Large intestine (tissue), 12 donors: Measurements from ENCODE around the gene FAM236B. TPM values are rescaled to one million over a fixed set of nuclear protein-coding genes. Genes with fewer than 3 reads are reported as not detected.
"Not testable (repeated sequence)": the region's sequence is repeated elsewhere in the genome, so short reads cannot be mapped to it uniquely, and the experiment has no call there.

Experiments used
- DNase-seq, 2 donors: peaks; one replicate each; pipeline versions ENCODE4 v3.0.0 to v3.0.0-alpha.2; 2013
- H3K27ac ChIP-seq: one replicate; pipeline ENCODE4 v1.5.1; 2013; ENCODE audit warnings: low read length
- H3K27me3 ChIP-seq: 2 replicates; pipeline ENCODE4 v1.6.1; 2013; ENCODE audit warnings: low read length; ENCODE audit not compliant: control insufficient read depth, insufficient read depth
- H3K36me3 ChIP-seq: 2 replicates; pipeline ENCODE4 v1.6.1; 2013; ENCODE audit warnings: low read length; ENCODE audit not compliant: control insufficient read depth, insufficient read depth
- H3K4me1 ChIP-seq: one replicate; pipeline ENCODE4 v1.6.1; 2013; ENCODE audit warnings: low read length; ENCODE audit not compliant: control insufficient read depth, insufficient read depth
- H3K4me3 ChIP-seq: one replicate; pipeline ENCODE4 v1.5.1; 2013; ENCODE audit warnings: low read length
- H3K9me3 ChIP-seq: one replicate; pipeline ENCODE4 v1.6.1; 2013; ENCODE audit warnings: mild to moderate bottlenecking, low read depth, low read length, moderate library complexity; ENCODE audit not compliant: control insufficient read depth
- WGBS: methylation state at CpG from one replicate; pipeline ENCODE4 v1.1.5; 2013; ENCODE audit warnings: low lambda C conversion rate; ENCODE audit not compliant: insufficient coverage; 5-methylcytosine and 5-hydroxymethylcytosine counted together
- long read RNA-seq, 11 donors: transcript quantifications; one replicate each; lab custom pipeline, GENCODE V29; 2026
- polyA plus RNA-seq: library from polyadenylated mRNA; unstranded; fragments of 120-200 nt; gene quantifications from one replicate; pipeline ENCODE4 v1.2.1, GENCODE V29; 2013

The FAM236B gene
- not detected for polyA plus RNA-seq
- long read RNA-seq, donor 1: 0 reads
- long read RNA-seq, donor 2: 0 reads
- long read RNA-seq, donor 3: 0 reads
- long read RNA-seq, donor 4: 0 reads
- long read RNA-seq, donor 5: 0 reads
- long read RNA-seq, donor 6: 0 reads
- long read RNA-seq, donor 7: 0 reads
- long read RNA-seq, donor 8: 0 reads
- long read RNA-seq, donor 9: 0 reads
- long read RNA-seq, donor 10: 0 reads
- long read RNA-seq, donor 11: 0 reads

DNA sequence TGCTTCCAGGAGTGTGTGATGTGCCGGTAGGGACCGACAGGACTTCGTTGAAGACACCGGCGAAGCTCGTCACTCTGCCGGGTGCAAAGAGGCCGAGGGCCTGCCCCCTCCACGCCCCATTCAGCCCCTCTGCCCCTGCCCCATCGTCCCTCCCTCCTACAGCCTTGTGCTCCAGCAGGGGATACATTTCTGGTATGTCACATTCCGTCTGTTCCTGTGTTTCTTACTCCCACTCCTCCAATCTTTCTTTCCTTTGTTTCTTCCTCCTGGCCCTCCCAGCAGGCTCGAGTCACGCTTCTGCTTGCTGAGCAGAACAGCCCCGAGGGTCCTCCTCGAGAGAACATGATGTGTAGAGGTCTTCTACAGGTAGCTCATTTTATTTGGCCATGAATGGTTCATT lies at the start of gene FAM236B:
Gene FAM236B (minus strand): TSS at position 101 of the 400 bp plus-strand sequence. CDS start 100 bp downstream, at position 1.
- H3K27me3 ChIP-seq, H3K4me3 ChIP-seq, H3K36me3 ChIP-seq, H3K4me1 ChIP-seq, H3K9me3 ChIP-seq, H3K27ac ChIP-seq, DNase-seq: not testable (repeated sequence)
- WGBS: no CpG with 5 or more reads among the region's 15 CpGs

DNA sequence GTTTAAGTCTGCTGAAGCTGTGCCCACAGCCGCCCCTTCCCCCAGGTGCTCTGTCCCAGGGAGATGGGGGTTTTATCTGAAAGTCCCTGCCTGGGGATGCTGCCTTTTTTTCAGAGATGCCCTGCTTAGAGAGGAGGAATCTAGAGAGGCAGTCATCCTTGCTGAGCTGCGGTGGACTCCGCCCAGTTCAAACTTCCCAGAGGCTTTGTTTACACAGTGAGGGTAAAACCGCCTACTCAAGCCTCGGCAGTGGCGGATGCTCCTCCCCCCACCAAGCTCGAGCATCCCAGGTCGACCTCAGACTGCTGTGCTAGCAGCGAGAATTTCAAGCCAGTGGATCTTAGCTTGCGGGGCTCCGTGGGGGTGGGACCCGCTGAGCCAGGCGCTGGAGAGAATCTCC lies 48.2 kb upstream of the FAM236B start:
- DNase-seq, H3K36me3 ChIP-seq, H3K9me3 ChIP-seq, H3K27me3 ChIP-seq, H3K27ac ChIP-seq, H3K4me1 ChIP-seq, H3K4me3 ChIP-seq: not testable (repeated sequence)
- no CpG with 5 or more reads among the region's 13 CpGs for WGBS

DNA sequence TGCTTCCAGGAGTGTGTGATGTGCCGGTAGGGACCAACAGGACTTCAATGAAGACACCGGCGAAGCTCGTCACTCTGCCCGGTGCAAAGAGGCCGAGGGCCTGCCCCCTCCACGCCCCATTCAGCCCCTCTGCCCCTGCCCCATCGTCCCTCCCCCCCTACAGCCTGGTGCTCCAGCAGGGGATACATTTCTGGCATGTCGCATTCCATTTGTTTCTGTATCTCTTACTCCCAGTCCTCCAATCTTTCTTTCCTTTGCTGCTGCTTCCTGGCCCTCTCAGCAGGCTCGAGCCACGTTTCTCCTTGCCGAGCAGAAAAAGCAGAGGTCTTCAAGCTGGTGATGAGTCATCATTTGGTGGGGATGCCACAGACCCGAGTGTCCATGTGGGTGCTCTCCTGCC lies 25.6 kb upstream of the FAM236B start, which contains the start of gene FAM236D:
Gene FAM236D (minus strand): TSS at position 101 of the 400 bp plus-strand sequence. CDS start 100 bp downstream, at position 1.
- WGBS: no CpG with 5 or more reads among the region's 13 CpGs
- not testable (repeated sequence) for H3K9me3 ChIP-seq, DNase-seq, H3K36me3 ChIP-seq, H3K4me3 ChIP-seq, H3K4me1 ChIP-seq, H3K27ac ChIP-seq, H3K27me3 ChIP-seq

DNA sequence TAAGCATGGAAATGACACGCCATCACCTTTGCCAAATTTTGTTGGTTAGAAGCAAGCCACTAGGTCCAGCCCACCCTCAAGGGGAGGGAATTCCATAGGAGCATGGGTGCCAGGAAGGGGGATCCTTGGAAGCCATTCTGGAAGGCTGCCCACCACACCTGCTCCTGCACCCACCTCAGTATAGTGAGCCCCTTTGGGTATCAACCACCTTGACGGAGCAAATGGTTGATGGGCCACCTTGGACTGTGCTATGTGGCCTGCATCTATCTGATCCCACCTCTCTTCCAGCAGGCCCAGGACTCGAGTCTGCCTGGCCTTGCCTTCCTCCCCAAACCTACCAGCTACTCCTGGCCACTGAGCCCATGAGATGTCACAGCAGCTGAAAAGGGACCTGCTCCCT lies 7.9 kb upstream of the FAM236B start:
- H3K36me3 ChIP-seq, H3K9me3 ChIP-seq, DNase-seq, H3K27me3 ChIP-seq, H3K27ac ChIP-seq, H3K4me1 ChIP-seq, H3K4me3 ChIP-seq: not testable (repeated sequence)
- no CpG with 5 or more reads among the region's 3 CpGs for WGBS

DNA sequence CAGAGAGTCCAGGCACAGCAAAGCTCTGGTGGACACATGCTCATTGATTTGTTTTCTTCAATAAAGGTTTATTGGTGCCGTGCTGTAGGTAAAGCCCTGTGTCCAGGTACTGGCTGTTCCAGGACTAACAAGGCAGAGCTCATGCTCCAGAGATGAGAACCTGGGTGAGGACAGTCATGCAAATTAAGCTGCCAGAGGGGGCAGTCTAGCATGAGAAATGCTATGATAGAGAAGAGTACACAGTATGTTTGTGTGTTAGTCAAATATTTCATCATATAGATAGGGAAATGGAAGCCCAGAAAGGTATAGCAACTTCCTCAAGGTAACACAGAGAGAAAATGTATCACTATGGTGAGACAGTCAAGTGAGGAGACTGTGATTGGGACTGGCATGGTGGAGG lies 5.7 kb upstream of the FAM236B start:
- H3K36me3 ChIP-seq, H3K27me3 ChIP-seq, DNase-seq, H3K27ac ChIP-seq, H3K9me3 ChIP-seq, H3K4me1 ChIP-seq, H3K4me3 ChIP-seq: not testable (repeated sequence)
- WGBS: no CpG with 5 or more reads among the region's 1 CpG

DNA sequence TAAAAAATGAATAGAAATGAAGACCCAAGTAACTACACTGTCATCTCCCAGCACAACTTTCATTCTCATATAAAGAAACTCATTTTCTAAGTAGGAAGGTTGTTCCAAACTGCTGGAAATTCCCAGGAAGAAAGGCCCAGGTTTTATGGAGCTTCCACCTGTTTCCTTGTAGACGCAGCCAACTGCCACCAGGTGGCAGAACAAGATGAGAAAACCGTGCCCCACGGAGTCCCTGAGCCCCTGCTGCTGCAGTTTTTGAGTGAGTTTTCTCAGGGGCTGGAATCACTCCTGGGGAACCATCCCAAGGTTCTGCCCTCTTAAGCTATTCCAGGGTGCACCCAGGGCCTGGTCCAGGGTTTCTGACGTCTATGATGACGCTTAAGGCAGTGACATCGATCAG lies 1.5 kb upstream of the FAM236B start:
- DNase-seq, H3K36me3 ChIP-seq, H3K27me3 ChIP-seq, H3K4me3 ChIP-seq, H3K9me3 ChIP-seq, H3K27ac ChIP-seq, H3K4me1 ChIP-seq: not testable (repeated sequence)
- WGBS: no CpG with 5 or more reads among the region's 6 CpGs

GRCh38 chrX:72783365-72783936 lies 991 bp upstream of the FAM236B start:
- not testable (repeated sequence) for H3K4me1 ChIP-seq, DNase-seq, H3K9me3 ChIP-seq, H3K36me3 ChIP-seq, H3K27ac ChIP-seq, H3K4me3 ChIP-seq, H3K27me3 ChIP-seq
- WGBS: no CpG with 5 or more reads among the region's 8 CpGs

- H3K4me3 ChIP-seq, H3K36me3 ChIP-seq, H3K27me3 ChIP-seq, DNase-seq, H3K27ac ChIP-seq, H3K9me3 ChIP-seq, H3K4me1 ChIP-seq: not testable (repeated sequence)
- no CpG with 5 or more reads among the region's 6 CpGs for WGBS
Measured at GRCh38 chrX:72778146-72778545, 4.3 kb downstream of the FAM236B start.

- H3K4me3 ChIP-seq, H3K27ac ChIP-seq, DNase-seq, H3K27me3 ChIP-seq, H3K9me3 ChIP-seq, H3K36me3 ChIP-seq, H3K4me1 ChIP-seq: not testable (repeated sequence)
- WGBS: no CpG with 5 or more reads among the region's 15 CpGs
Measured at GRCh38 chrX:72777467-72777790, 5.0 kb downstream of the FAM236B start.

DNA sequence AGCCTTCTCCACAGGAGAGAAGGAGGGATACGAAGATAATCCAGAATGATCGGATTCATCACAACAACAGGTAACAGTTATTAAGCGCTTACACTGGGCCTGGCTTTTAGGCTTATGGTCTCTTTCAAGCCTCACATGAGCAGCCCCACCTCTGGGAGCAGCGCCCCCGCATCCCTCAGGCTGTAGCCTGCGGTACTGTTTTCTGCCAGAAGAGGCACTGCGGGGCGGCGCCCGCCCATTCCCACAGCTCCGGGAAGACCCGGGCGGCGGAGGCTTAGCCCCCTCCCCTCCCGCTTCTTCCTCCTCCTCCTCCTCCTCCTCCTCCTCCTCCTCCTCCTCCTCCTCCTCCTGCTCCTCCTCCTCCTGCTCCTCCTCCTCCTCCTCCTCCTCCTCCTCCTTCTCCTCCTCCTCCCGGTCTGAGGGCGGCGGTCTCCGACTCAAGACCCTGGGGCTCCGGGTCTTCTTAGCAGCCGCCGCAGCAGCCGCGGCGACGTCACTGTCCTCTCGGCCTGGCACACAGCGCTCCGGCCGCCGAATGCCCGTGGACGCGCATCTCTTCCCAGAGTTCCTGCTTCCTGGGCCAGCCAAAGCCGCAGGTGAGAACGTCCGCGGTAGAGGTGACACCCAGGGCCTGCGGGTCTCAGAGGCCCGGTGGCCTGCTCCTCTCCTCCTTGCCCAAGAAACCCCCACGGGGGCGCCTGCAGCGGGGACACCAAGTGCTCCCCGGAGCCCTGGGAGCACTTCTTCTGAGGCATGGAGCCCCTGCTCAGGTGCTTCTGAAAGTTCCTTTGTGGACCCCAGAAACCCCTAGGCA lies 5.6 kb downstream of the FAM236B start, which contains the start of gene DMRTC1B:
Gene DMRTC1B (plus strand): TSS at position 238 of the 814 bp plus-strand sequence. CDS start 68,246 bp downstream, outside the sequence.
- not testable (repeated sequence) for DNase-seq, H3K27ac ChIP-seq, H3K4me1 ChIP-seq, H3K36me3 ChIP-seq, H3K4me3 ChIP-seq, H3K27me3 ChIP-seq, H3K9me3 ChIP-seq
- no CpG with 5 or more reads among the region's 44 CpGs for WGBS
